ENCODE results near the gene CACNA2D3.

Gene CACNA2D3

GRCh38 chr3:54999811-55000210 lies 877.5 kb downstream of the CACNA2D3 start:
- H3K4me3 ChIP-seq: no peak overlapping the region
- H3K36me3 ChIP-seq (ENCODE audit: insufficient read depth, low read length): no peaks in the 10 kb centered on the region
- H3K9ac ChIP-seq (ENCODE audit: insufficient read length): no peak overlapping the region
- H3K9me3 ChIP-seq (ENCODE audit: low read depth, low read length): no peaks in the 10 kb centered on the region
- no peak overlapping the region for H3K27ac ChIP-seq
- no peak for TF ChIP-seq EZH2 (IDR thresholded peaks at IDR 0.05)
- no peak for TF ChIP-seq POLR2AphosphoS5 (IDR thresholded peaks at IDR 0.05; ENCODE audit: borderline replicate concordance, low read depth, low read length)
- TF ChIP-seq FOXP2 (optimal IDR thresholded peaks at IDR 0.05; ENCODE audit: control extremely low read depth, extremely low read length, insufficient read depth): no peak
- no peak for DNase-seq (ENCODE audit: low read depth, low spot score)

GRCh38 chr3:55000546-55000945 lies 878.2 kb downstream of the CACNA2D3 start:
- Histone ChIP-seq H3K4me3 (no peak overlapping the region), H3K9ac (ENCODE audit: insufficient read length) (no peak overlapping the region), H3K9me3 (ENCODE audit: low read depth, low read length) (no peaks in the 10 kb centered on the region), H3K27ac (no peak overlapping the region), H3K36me3 (ENCODE audit: insufficient read depth, low read length) (no peaks in the 10 kb centered on the region)
- TF ChIP-seq EZH2 (IDR thresholded peaks at IDR 0.05) (no peak), FOXP2 (optimal IDR thresholded peaks at IDR 0.05; ENCODE audit: control extremely low read depth, extremely low read length, insufficient read depth) (no peak), POLR2AphosphoS5 (IDR thresholded peaks at IDR 0.05; ENCODE audit: borderline replicate concordance, low read depth, low read length) (no peak)
- DNase-seq (ENCODE audit: low read depth, low spot score): no peak

DNA sequence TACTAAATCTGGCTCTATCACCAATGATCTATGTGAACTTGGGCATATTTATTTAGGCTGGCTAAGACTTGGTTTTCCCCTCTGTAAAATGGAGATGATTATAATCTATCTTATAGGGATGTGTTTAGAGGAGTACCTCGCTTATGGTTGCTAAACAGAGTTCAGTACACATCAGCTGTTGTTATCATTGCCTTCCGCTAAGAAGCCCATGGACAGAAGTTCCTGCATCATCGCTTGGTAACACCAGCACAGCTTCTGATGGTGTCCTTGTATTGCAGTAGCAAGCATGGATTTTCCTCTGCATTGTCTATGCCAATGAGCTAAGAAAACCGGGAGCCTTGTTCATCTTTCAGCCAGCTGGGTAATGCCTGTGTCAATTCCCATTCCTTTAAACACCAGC lies 878.6 kb downstream of the CACNA2D3 start:
- H3K4me3 ChIP-seq: no peak overlapping the region
- no peak overlapping the region for H3K9ac ChIP-seq (ENCODE audit: insufficient read length)
- no peaks in the 10 kb centered on the region for H3K36me3 ChIP-seq (ENCODE audit: insufficient read depth, low read length)
- DNase-seq (ENCODE audit: low read depth, low spot score): no peak
- H3K9me3 ChIP-seq (ENCODE audit: low read depth, low read length): no peaks in the 10 kb centered on the region
- TF ChIP-seq FOXP2 (optimal IDR thresholded peaks at IDR 0.05; ENCODE audit: control extremely low read depth, extremely low read length, insufficient read depth) (no peak), POLR2AphosphoS5 (IDR thresholded peaks at IDR 0.05; ENCODE audit: borderline replicate concordance, low read depth, low read length) (no peak), EZH2 (IDR thresholded peaks at IDR 0.05) (no peak)
- no peak overlapping the region for H3K27ac ChIP-seq

DNA sequence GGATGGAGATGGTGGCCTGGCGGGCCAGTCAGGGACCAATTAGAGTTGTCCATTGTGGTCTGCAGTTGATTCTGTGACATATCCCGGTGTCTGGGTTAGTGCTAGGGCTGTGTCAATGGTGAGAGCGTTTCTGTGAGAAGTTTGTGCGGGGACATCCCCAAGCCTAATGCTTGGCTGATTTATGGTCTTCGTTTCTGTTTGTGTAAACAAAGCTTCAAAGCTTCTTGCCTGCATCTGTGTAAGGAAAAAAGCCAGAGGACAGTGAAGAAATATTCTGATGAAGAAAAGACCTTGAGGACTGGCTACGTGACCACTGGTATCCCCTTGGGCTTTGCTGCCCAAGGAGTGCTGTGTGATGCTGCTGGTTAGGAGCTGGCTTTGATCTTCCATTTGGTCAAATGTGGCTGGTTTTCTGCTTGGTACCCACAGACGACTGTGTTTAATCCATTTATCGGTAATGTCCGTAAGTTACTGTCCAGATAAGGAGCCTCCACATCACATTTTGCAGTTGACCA lies 880.1 kb downstream of the CACNA2D3 start:
- no peak for TF ChIP-seq FOXP2 (optimal IDR thresholded peaks at IDR 0.05; ENCODE audit: control extremely low read depth, extremely low read length, insufficient read depth)
- TF ChIP-seq EZH2 (IDR thresholded peaks at IDR 0.05): no peak
- TF ChIP-seq POLR2AphosphoS5 (IDR thresholded peaks at IDR 0.05; ENCODE audit: borderline replicate concordance, low read depth, low read length): no peak
- Histone ChIP-seq H3K9me3 (ENCODE audit: low read depth, low read length) (no peaks in the 10 kb centered on the region), H3K36me3 (ENCODE audit: insufficient read depth, low read length) (no peaks in the 10 kb centered on the region), H3K27ac (no peak overlapping the region), H3K9ac (ENCODE audit: insufficient read length) (no peak overlapping the region), H3K4me3 (no peak overlapping the region)
- no peak for DNase-seq (ENCODE audit: low read depth, low spot score)

- DNase-seq (ENCODE audit: low read depth, low spot score): no peak
- H3K27ac ChIP-seq: no peak overlapping the region
Observed at GRCh38 chr3:55006244-55006676, 883.9 kb downstream of the CACNA2D3 start.

GRCh38 chr3:55007971-55008370 lies 885.6 kb downstream of the CACNA2D3 start:
- TF ChIP-seq POLR2AphosphoS5 (IDR thresholded peaks at IDR 0.05; ENCODE audit: borderline replicate concordance, low read depth, low read length) (no peak), EZH2 (IDR thresholded peaks at IDR 0.05) (no peak)
- Histone ChIP-seq H3K27ac (no peak overlapping the region), H3K9ac (ENCODE audit: insufficient read length) (no peak overlapping the region), H3K4me3 (no peak overlapping the region), H3K36me3 (ENCODE audit: insufficient read depth, low read length) (no peaks in the 10 kb centered on the region), H3K9me3 (ENCODE audit: low read depth, low read length) (no peaks in the 10 kb centered on the region)
- DNase-seq (ENCODE audit: low read depth, low spot score): no peak

More at GRCh38 chr3:55006244-55006676, 883.9 kb downstream of the CACNA2D3 start:
- Histone ChIP-seq H3K9me3 (ENCODE audit: low read depth, low read length) (no peaks in the 10 kb centered on the region), H3K4me3 (no peak overlapping the region), H3K36me3 (ENCODE audit: insufficient read depth, low read length) (no peaks in the 10 kb centered on the region), H3K9ac (ENCODE audit: insufficient read length) (no peak overlapping the region)
- TF ChIP-seq EZH2 (IDR thresholded peaks at IDR 0.05) (no peak), POLR2AphosphoS5 (IDR thresholded peaks at IDR 0.05; ENCODE audit: borderline replicate concordance, low read depth, low read length) (no peak), FOXP2 (optimal IDR thresholded peaks at IDR 0.05; ENCODE audit: control extremely low read depth, extremely low read length, insufficient read depth) (no peak)

- Histone ChIP-seq H3K9ac (ENCODE audit: insufficient read length) (no peak overlapping the region), H3K4me3 (no peak overlapping the region), H3K27ac (no peak overlapping the region), H3K36me3 (ENCODE audit: insufficient read depth, low read length) (no peaks in the 10 kb centered on the region), H3K9me3 (ENCODE audit: low read depth, low read length) (no peaks in the 10 kb centered on the region)
- DNase-seq (ENCODE audit: low read depth, low spot score): no peak
- no peak for TF ChIP-seq EZH2 (IDR thresholded peaks at IDR 0.05)
- no peak for TF ChIP-seq POLR2AphosphoS5 (IDR thresholded peaks at IDR 0.05; ENCODE audit: borderline replicate concordance, low read depth, low read length)
- TF ChIP-seq FOXP2 (optimal IDR thresholded peaks at IDR 0.05; ENCODE audit: control extremely low read depth, extremely low read length, insufficient read depth): no peak
Observed at GRCh38 chr3:55009372-55009771, 887.0 kb downstream of the CACNA2D3 start.

DNA sequence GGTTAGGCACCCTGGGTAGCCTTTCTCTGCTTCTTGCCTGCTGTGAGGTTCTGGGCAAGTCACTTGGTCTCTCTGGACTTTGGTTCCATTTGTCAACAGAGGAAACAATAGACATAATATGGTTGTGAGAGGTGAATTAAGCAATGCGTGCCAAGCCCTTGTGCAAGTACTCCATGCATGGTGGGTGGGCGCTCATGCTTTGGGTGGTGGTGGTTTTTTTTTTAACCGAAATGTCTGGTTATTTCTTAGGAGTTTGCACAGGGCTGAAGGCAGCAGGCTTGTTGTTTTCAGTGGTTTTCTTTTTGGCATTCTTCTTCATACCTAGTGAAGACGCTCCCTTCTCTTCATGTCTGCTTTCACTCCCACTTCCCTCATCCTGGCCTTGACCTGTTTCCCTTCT lies 889.7 kb downstream of the CACNA2D3 start:
- Histone ChIP-seq H3K9me3 (ENCODE audit: low read depth, low read length) (no peaks in the 10 kb centered on the region), H3K27ac (no peak overlapping the region), H3K9ac (ENCODE audit: insufficient read length) (no peak overlapping the region), H3K4me3 (no peak overlapping the region), H3K36me3 (ENCODE audit: insufficient read depth, low read length) (no peaks in the 10 kb centered on the region)
- DNase-seq (ENCODE audit: low read depth, low spot score): no peak
- TF ChIP-seq EZH2 (IDR thresholded peaks at IDR 0.05) (no peak), FOXP2 (optimal IDR thresholded peaks at IDR 0.05; ENCODE audit: control extremely low read depth, extremely low read length, insufficient read depth) (no peak), POLR2AphosphoS5 (IDR thresholded peaks at IDR 0.05; ENCODE audit: borderline replicate concordance, low read depth, low read length) (no peak)
